ENCODE results near the gene CD4.

Gene CD4

GRCh38 chr12:6752921-6753771 is 36.2 kb upstream of the CD4 start, which contains the start of gene MLF2 (continued):
- TF ChIP-seq ZBTB6 (tag by site-specific recombination; IDR thresholded peaks at IDR 0.05) (no peak; the same call in 1 of the 2 replicates), ZBTB1 (tag by site-specific recombination; IDR thresholded peaks at IDR 0.05) (0 out of 2 replicates have a peak, but pooled peaks have one; percentile 15), ZNF514 (tag by site-specific recombination; IDR thresholded peaks at IDR 0.05) (no peak), ZNF549 (tag by site-specific recombination; IDR thresholded peaks at IDR 0.05) (no peak), ZNF362 (tag by site-specific recombination; IDR thresholded peaks at IDR 0.05) (no peak)

GRCh38 chr12:6753772-6754356 is 35.5 kb upstream of the CD4 start:
- ChIA-PET CTCF (interaction anchor here (0.6 to 5.6 kb wide), 37 partner anchors 9 to 252 kb away, joined by 3 to 140 read pairs (median 5); partner anchors contain the start of genes CDCA3, COPS7A, GPR162 and PTMS), POLR2A (interaction anchor here (0.6 to 4.2 kb wide), 23 partner anchors 9 to 283 kb away, joined by 3 to 79 read pairs (median 8); partner anchors contain the start of genes C12orf57, CDCA3, COPS7A and GPR162)
- H3K27ac ChIP-seq (ENCODE audit: extremely low read depth, low read depth, low read length), result no peak overlapping the region; the same call in 1 of the 2 replicates
- 0 out of 2 replicates have a peak, but pooled peaks cover 2% of the 10 kb centered on the region for H3K4me1 ChIP-seq (ENCODE audit: control insufficient read depth, insufficient read depth, low read length)
- TF ChIP-seq ZNF184 (tag by site-specific recombination; IDR thresholded peaks at IDR 0.05) (0 out of 2 replicates have a peak, but pooled peaks have one; percentile 45), ZSCAN16 (tag by site-specific recombination; IDR thresholded peaks at IDR 0.05) (peak; percentile 37; the same call in 1 of the 2 replicates), ZBTB48 (tag by site-specific recombination; IDR thresholded peaks at IDR 0.05) (no peak), ZNF561 (tag by site-specific recombination; IDR thresholded peaks at IDR 0.05; ENCODE audit: borderline replicate concordance) (no peak), ZNF645 (tag by site-specific recombination; IDR thresholded peaks at IDR 0.05) (no peak), CTCF (tag by site-specific recombination; IDR thresholded peaks at IDR 0.05) (peak; percentile 96; the same call in 1 of the 2 replicates), ZBTB6 (tag by site-specific recombination; IDR thresholded peaks at IDR 0.05) (0 out of 2 replicates have a peak, but pooled peaks have one; percentile 65), ZNF558 (tag by site-specific recombination; IDR thresholded peaks at IDR 0.05) (peak; percentile 2; the same call in 1 of the 2 replicates), ZNF324 (tag by site-specific recombination; IDR thresholded peaks at IDR 0.05) (0 out of 2 replicates have a peak, but pooled peaks have one; percentile 14), ZNF302 (tag by site-specific recombination; IDR thresholded peaks at IDR 0.05; ENCODE audit: low read depth) (no peak), ZNF664 (tag by site-specific recombination; IDR thresholded peaks at IDR 0.05) (no peak), ZNF121 (tag by site-specific recombination; IDR thresholded peaks at IDR 0.05) (no peak)
- TF ChIP-seq, protein P1, sequence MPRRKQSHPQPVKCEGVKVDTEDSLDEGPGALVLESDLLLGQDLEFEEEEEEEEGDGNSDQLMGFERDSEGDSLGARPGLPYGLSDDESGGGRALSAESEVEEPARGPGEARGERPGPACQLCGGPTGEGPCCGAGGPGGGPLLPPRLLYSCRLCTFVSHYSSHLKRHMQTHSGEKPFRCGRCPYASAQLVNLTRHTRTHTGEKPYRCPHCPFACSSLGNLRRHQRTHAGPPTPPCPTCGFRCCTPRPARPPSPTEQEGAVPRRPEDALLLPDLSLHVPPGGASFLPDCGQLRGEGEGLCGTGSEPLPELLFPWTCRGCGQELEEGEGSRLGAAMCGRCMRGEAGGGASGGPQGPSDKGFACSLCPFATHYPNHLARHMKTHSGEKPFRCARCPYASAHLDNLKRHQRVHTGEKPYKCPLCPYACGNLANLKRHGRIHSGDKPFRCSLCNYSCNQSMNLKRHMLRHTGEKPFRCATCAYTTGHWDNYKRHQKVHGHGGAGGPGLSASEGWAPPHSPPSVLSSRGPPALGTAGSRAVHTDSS (tag by site-specific recombination; IDR thresholded peaks at IDR 0.05), result 0 out of 2 replicates have a peak, but pooled peaks have one; percentile 7
- TF ChIP-seq, protein P2, sequence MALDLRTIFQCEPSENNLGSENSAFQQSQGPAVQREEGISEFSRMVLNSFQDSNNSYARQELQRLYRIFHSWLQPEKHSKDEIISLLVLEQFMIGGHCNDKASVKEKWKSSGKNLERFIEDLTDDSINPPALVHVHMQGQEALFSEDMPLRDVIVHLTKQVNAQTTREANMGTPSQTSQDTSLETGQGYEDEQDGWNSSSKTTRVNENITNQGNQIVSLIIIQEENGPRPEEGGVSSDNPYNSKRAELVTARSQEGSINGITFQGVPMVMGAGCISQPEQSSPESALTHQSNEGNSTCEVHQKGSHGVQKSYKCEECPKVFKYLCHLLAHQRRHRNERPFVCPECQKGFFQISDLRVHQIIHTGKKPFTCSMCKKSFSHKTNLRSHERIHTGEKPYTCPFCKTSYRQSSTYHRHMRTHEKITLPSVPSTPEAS (tag by site-specific recombination; IDR thresholded peaks at IDR 0.05), result peak; percentile 44; the same call in 1 of the 2 replicates
- H3K36me3 ChIP-seq (ENCODE audit: control insufficient read depth in 2 of 2, insufficient read depth in 1 of 2, low read length in 2 of 2), result peaks cover 20 to 33% of the 10 kb centered on the region in 2 experiments
- H3K4me3 ChIP-seq (ENCODE audit: low read depth, low read length), result no peak overlapping the region
- H3K9me3 ChIP-seq (ENCODE audit: control insufficient read depth, insufficient read depth, low read depth, low read length), result no peaks in the 10 kb centered on the region
